Inflammatory macrophage treated with lipopolysaccharide for 4 hours (primary cell): ENCODE data around the gene KBTBD8.

Experiments used
- DNase-seq: peaks from one replicate; pipeline ENCODE4 v3.0.0-alpha.2; 2020

Gene KBTBD8

DNA sequence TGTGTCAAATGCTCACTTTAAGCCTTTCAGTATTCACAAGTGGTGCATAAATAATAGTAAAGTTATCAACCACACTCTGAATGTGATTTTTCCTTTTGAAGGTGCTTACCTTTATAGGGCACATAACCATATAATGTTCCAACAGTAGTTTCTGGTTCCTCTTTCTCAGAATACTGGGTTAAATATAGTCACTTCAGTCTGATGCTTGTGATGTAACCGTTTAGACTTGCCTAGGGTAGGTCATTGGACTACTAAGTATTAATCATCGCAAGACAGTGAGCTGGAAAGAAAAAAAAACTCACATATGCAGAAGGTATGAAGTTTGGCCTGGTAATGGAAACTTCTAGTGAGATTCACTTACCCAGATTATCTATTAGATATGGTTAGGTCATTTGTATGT, 1.9 kb downstream of the KBTBD8 start:
- peak; percentile 96 for DNase-seq

GRCh38 chr3:67001086-67001861, 3.2 kb downstream of the KBTBD8 start:
- DNase-seq: peak; percentile 55

DNA sequence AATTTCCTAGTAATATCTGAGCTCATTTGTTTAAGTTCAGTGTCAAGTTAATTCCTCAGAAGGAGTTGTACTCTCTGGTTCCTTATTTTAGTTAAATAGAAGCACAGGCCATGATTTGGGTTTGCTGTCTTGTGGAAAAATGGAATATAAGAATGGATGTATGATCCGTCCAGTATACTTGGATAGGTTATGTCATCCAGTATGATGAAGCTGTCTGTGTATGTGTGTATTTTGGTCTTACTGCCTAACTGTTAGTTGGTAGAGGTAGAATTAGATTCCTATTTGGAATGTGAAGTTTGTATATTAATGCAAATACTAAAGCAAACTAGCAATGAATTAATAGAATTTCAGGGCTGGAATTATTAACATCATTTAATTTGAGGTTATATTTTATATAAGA, 7.9 kb downstream of the KBTBD8 start:
- DNase-seq: no peak

- DNase-seq: no peak
Measured at GRCh38 chr3:67006460-67006859, 8.4 kb downstream of the KBTBD8 start.

- no peak for DNase-seq
Measured at GRCh38 chr3:67008388-67008787, 10.3 kb downstream of the KBTBD8 start.

DNA sequence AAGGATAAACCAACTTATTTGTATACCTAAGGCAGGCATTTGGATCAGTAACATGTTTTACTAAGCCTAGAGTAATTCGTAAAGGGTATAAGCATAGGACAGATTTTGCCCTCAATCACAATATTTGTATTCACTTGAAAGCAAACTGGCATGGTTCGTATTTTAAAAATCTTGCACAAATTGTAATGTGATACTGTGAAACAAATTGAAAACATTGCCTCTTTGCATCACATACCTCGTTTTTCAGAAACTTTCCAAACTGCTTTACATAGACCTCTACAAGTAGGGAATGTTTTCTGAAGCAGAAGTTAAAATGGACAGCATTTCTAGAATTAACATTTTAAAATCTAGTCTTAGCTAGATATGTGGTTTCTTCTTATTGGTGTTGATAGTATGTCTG, 11.6 kb downstream of the KBTBD8 start:
- DNase-seq: no peak

- no peak for DNase-seq
Measured at GRCh38 chr3:67011414-67012131, 13.5 kb downstream of the KBTBD8 start.

DNA sequence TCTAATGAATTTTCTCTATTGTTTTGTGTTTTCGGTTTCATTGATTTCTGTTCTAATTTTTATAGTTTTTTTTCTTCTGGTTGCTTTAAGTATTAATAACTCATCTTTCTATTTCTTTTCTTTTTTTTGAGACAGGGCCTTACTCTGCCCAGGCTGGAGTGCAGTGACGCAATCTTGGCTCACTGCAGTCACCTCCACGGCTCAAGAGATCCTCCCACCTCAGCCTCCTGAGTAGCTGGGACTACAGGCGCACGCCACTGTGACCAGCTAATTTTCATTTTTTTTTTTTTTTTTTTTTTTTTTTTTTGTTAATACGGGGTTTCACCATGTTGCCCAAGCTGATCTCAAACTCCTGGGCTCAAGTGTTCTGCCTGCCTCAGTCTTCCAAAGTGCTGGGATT, 14.5 kb downstream of the KBTBD8 start:
- DNase-seq: no peak

GRCh38 chr3:67015702-67016484, 17.8 kb downstream of the KBTBD8 start:
- DNase-seq: no peak

GRCh38 chr3:67016522-67017080, 18.5 kb downstream of the KBTBD8 start:
- DNase-seq: no peak

DNA sequence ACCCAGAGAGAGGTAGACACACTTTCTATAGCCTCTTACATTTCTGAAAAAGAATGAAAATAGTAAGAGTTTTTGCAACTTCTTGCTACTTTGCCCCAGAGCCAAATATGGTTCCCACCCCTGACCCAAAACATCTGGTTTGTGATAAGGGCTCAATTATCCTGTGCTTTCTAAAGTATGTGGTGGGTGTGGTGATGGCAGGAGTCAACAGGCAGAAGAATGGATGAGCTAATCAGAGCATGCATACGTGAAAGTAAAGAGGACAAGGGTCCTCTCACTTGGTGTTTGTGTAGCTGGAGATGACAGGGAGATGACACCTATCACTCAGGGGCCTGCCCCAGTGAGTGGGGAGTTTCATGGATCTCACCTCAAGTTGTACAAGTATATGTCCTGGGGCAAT, 19.1 kb downstream of the KBTBD8 start:
- no peak for DNase-seq

DNA sequence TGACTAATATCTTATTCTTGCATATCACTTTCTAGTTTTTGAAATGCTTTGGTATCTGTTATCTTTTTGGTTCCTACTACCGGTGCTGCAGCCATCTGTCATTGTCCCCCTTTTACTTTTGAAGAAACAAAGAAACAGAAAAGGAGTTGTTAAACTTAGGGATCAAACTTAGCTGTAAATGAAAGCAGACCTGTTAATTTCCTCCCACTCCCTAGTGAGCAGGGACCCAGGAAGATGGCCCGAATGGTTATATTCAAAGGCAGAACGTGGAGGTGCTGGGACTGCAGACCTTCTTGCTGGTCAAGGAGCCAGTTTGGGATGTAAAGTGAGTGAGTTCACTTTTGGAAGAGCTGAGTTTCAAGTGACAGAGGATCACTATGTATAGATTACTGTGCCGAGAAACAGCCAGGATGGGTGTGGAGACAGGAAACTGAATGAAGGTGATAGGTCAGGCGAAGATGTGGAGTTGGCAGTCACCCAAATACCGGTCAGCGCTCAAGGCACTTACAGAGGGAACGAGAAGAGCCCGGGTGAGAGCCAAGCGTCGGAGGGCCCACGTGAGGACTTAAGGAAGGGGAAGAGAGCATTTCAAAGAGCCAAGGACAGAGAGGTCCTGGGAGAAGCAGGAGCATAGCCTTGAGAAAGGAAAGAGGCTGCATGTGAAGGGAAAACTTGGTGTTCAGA, 20.1 kb downstream of the KBTBD8 start:
- DNase-seq: no peak

DNA sequence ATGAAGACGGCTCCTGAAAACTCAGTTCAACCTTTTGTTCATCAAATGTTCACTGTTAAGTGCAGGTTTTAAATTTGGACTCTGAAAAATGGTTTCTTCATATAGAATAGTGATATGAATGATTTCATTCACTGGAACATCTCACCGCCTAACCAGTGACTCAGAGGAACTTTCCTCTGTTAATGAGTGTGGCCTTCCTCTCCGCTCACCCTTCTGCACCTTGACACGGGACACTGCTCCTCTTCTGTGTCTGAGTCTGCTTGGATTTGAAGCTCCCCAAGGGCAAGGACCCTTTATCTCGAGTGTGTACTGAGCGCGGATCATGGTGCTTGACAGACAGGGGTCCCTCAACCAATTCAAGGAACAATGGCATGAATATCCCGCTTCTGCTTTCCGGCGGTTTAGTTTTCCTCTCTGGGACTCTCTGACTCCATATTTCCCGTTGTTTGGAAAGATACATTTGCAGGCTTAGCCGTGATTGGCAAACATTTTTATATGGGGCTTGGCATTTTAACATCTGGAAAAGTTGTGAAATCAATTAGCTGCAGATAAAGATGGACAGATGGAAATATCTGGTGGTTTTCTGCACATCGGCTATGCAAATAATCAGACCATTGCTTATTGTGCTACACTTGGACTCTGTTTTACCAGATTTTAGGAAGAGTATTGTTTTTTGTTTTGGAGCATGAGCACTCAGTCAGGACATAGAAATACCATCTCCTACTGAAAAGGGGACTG, 20.9 kb downstream of the KBTBD8 start:
- DNase-seq: no peak

DNA sequence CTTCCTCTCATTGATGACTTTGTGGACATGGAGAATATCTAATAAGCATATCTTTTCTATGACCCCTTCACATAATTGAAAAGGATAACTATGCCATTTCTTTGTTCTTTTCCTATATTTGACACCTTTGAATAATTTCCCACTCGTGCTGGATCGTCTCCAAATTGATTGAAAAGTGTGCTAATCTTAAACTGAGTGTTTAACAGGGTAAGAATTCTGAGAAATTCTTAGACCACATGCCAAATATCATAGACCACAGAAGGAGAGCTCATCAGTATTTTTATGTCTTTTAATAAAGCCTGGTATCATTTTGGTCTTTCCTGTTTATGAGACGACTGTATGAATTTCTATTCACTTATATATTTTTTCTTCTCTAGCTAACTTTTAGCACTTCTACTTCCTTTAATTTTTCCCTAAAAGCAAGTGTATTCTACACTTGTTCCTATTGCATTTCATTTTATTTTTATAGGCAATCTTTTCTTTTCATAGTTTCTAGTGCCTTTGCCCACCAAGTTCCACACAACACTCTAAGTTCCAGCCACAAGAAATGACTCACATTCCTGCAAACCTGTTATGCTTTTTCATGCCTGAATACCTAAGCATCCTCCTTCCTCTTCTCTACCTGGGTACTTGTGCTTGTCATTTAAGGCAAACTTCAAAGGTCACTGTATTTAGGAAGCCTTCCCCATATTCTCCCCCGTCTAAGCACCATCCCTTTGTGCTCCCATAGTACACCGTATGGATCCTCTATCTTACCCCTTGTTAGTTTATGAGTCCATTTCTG, 30.1 kb downstream of the KBTBD8 start:
- no peak for DNase-seq

GRCh38 chr3:67030785-67031740, 33.0 kb downstream of the KBTBD8 start:
- DNase-seq: no peak

GRCh38 chr3:67031986-67032385, 33.9 kb downstream of the KBTBD8 start:
- no peak for DNase-seq

DNA sequence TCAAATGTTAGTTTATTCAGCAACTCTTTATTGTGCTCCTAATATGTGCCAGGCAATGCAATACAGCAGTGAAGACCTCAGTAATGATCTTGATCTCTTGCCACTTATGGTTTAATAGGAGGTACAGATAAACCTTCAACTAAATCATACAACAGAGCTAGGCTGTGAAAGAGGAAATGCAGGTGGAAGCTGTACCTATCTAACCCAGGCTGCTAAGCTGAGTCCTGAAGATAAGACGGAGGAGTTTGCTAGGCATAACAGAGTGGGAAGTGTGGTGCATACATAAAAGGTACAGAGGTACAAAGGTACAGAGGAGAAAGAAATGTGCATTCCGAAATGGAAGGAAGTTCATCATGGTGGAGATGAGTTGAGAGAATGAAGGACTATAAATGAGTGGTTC, 35.0 kb downstream of the KBTBD8 start:
- no peak for DNase-seq

DNA sequence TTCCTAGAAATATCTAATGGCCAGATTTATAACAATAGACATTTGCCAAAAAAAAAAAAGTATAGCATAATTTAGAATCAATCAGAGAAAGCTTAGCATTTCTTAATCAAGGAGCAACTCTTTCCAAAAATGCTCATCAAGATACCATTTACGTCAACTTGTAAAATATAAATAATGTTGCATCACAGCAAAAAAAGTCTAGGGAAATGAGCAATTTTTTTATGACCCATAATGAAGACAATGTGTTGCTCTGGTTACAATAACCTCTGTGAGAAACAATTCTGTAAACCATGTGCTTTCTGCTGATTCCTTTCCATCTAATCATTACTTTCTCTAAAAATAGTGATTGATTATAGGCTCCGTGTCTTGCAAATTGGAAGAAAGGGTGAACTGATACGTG, 36.3 kb downstream of the KBTBD8 start:
- DNase-seq: no peak

GRCh38 chr3:67037615-67038014, 39.5 kb downstream of the KBTBD8 start:
- DNase-seq: peak; percentile 32

GRCh38 chr3:67044295-67044694, 46.2 kb downstream of the KBTBD8 start:
- DNase-seq: no peak
